Measurements from ENCODE around the gene RAC3. TPM values are rescaled to one million over a fixed set of nuclear protein-coding genes. Genes with fewer than 3 reads are reported as not detected.

RAC3 gene
- total RNA-seq, 4 donors from 2014 or later, result 2.4 to 14.7 (median 5.4) TPM

DNA sequence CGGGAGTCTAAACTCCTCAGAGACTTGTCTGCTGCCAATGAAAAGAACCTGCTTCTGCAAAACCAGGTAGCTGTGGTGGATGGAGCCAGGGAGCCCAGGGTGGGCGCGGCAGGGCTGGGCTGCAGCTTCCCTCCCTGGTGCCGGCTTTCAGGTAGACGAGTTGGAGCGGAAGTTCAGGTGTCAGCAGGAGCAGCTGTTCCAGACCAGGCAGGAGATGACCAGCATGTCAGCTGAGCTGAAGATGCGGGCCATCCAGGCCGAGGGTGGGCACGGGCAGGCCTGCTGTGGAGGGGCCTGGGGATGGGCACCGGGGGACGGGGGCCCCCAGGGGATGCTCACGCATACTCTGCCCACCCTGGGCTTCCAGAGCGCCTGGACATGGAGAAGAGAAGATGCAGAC, 3.2 kb upstream of the RAC3 start:
- Histone ChIP-seq H3K4me1 (peaks cover 0 to 49% (median 24%) of the 10 kb centered on the region in 4 donors), H3K4me3 (no peak overlapping the region), H3K27ac (no peak overlapping the region), H3K27me3 (peaks cover 0 to 12% of the 10 kb centered on the region in 2 donors), H3K36me3 (peaks cover 0 to 35% (median 0%) of the 10 kb centered on the region in 3 donors), H3K9me3 (no peaks in the 10 kb centered on the region)
- TF ChIP-seq POLR2A (IDR thresholded peaks at IDR 0.05) (no peak), EP300 (IDR thresholded peaks at IDR 0.05) (no peak)
- TF ChIP-seq, protein P1, sequence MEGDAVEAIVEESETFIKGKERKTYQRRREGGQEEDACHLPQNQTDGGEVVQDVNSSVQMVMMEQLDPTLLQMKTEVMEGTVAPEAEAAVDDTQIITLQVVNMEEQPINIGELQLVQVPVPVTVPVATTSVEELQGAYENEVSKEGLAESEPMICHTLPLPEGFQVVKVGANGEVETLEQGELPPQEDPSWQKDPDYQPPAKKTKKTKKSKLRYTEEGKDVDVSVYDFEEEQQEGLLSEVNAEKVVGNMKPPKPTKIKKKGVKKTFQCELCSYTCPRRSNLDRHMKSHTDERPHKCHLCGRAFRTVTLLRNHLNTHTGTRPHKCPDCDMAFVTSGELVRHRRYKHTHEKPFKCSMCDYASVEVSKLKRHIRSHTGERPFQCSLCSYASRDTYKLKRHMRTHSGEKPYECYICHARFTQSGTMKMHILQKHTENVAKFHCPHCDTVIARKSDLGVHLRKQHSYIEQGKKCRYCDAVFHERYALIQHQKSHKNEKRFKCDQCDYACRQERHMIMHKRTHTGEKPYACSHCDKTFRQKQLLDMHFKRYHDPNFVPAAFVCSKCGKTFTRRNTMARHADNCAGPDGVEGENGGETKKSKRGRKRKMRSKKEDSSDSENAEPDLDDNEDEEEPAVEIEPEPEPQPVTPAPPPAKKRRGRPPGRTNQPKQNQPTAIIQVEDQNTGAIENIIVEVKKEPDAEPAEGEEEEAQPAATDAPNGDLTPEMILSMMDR (IDR thresholded peaks at IDR 0.05), result no peak
- WGBS, 2 donors, result 95 to 98% methylated on average over 13 of the region's 13 CpGs
- DNase-seq (ENCODE audit: low spot score in 2 of 2), result no peak

GRCh38 chr17:82028966-82029365, 2.5 kb upstream of the RAC3 start:
- WGBS, 2 donors, result 96 to 97% methylated on average over 9 of the region's 9 CpGs
- Histone ChIP-seq H3K4me1 (peaks cover 0 to 46% (median 20%) of the 10 kb centered on the region in 4 donors), H3K4me3 (no peak overlapping the region)

GRCh38 chr17:82029391-82029790, 2.1 kb upstream of the RAC3 start:
- 91 to 93% methylated on average over 16 of the region's 16 CpGs for WGBS, 2 donors
- no peaks in the 10 kb centered on the region for H3K9me3 ChIP-seq
- no peak overlapping the region for H3K27ac ChIP-seq
- peaks cover 0 to 12% of the 10 kb centered on the region in 2 donors for H3K27me3 ChIP-seq
- peaks cover 0 to 35% (median 0%) of the 10 kb centered on the region in 3 donors for H3K36me3 ChIP-seq
- TF ChIP-seq, protein P1 (IDR thresholded peaks at IDR 0.05), result no peak
- no peak for TF ChIP-seq EP300 (IDR thresholded peaks at IDR 0.05)
- no peak for TF ChIP-seq POLR2A (IDR thresholded peaks at IDR 0.05)
- no peak for DNase-seq (ENCODE audit: low spot score in 2 of 2)
- peaks cover 0 to 45% (median 17%) of the 10 kb centered on the region in 4 donors for H3K4me1 ChIP-seq
- H3K4me3 ChIP-seq, result no peak overlapping the region

More at GRCh38 chr17:82028966-82029365, 2.5 kb upstream of the RAC3 start:
- peaks cover 0 to 12% of the 10 kb centered on the region in 2 donors for H3K27me3 ChIP-seq
- peaks cover 0 to 35% (median 0%) of the 10 kb centered on the region in 3 donors for H3K36me3 ChIP-seq
- H3K27ac ChIP-seq, result no peak overlapping the region
- TF ChIP-seq, protein P1 (IDR thresholded peaks at IDR 0.05), result no peak
- no peak for TF ChIP-seq EP300 (IDR thresholded peaks at IDR 0.05)
- no peak for TF ChIP-seq POLR2A (IDR thresholded peaks at IDR 0.05)
- H3K9me3 ChIP-seq, result no peaks in the 10 kb centered on the region
- no peak for DNase-seq (ENCODE audit: low spot score in 2 of 2)

DNA sequence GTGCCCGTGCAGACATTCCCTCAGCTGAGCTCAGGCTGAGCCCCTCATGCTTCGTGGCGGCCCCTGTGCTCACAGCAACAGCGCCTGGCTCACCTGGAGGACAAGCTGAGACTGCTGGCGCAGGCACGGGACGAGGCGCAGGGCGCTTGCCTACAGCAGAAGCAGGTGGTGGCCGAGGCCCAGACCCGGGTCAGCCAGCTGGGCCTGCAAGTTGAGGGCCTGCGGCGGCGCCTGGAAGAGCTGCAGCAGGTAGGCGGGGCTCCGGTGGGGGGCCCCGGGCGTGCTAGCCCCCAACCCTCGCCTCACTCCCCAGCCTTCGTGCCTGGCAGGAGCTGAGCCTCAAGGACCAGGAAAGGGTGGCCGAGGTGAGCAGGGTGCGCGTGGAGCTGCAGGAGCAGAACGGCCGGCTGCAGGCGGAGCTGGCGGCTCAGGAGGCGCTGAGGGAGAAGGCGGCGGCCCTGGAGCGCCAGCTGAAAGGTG, 1.4 kb upstream of the RAC3 start:
- H3K36me3 ChIP-seq, result peaks cover 0 to 33% (median 0%) of the 10 kb centered on the region in 3 donors
- H3K27ac ChIP-seq, result no peak overlapping the region
- peaks cover 0 to 12% of the 10 kb centered on the region in 2 donors for H3K27me3 ChIP-seq
- H3K9me3 ChIP-seq, result no peaks in the 10 kb centered on the region
- WGBS, 2 donors, result 70 to 79% methylated on average over 4 to 29 of the region's 31 CpGs
- DNase-seq (ENCODE audit: low spot score in 2 of 2), result no peak
- no peak for TF ChIP-seq EP300 (IDR thresholded peaks at IDR 0.05)
- TF ChIP-seq POLR2A (IDR thresholded peaks at IDR 0.05), result no peak
- TF ChIP-seq, protein P1 (IDR thresholded peaks at IDR 0.05), result no peak
- H3K4me1 ChIP-seq, result peaks cover 0 to 38% (median 16%) of the 10 kb centered on the region in 4 donors
- no peak overlapping the region for H3K4me3 ChIP-seq

GRCh38 chr17:82030470-82031302, 792 bp upstream of the RAC3 start:
- H3K27ac ChIP-seq, result peak overlapping the region in 2 of 4 donors; percentile 35 to 59
- peaks cover 0 to 34% (median 0%) of the 10 kb centered on the region in 3 donors for H3K36me3 ChIP-seq
- H3K4me1 ChIP-seq, result peaks cover 0 to 37% (median 17%) of the 10 kb centered on the region in 4 donors
- peak; percentile 55 to 80 for DNase-seq (ENCODE audit: low spot score in 2 of 2)
- 2 to 3% methylated on average over 34 to 76 of the region's 94 CpGs for WGBS, 2 donors
- H3K27me3 ChIP-seq, result peaks cover 0 to 12% of the 10 kb centered on the region in 2 donors
- peak overlapping the region; percentile 22 to 57 (median 46) for H3K4me3 ChIP-seq
- TF ChIP-seq EP300 (IDR thresholded peaks at IDR 0.05) (peak in 1 of 2 donors; percentile 59), POLR2A (IDR thresholded peaks at IDR 0.05) (no peak)
- TF ChIP-seq, protein P1 (IDR thresholded peaks at IDR 0.05), result peak; percentile 90 to 99 (median 93)
- H3K9me3 ChIP-seq, result no peaks in the 10 kb centered on the region

All from tibial nerve (tissue), 4 donors.